Keratinocyte (primary cell): ENCODE measurements around the gene EVI5.
"Not testable (repeated sequence)": the region's sequence is repeated elsewhere in the genome, so short reads cannot be mapped to it uniquely, and the experiment has no call there.

ENCODE experiments used
- CTCF ChIP-seq, 3 experiments: IDR thresholded peaks in 1 of 3; conservative IDR thresholded peaks in 1 of 3; optimal IDR thresholded peaks in 1 of 3; 2 replicates in 2 of 3; 3 replicates in 1 of 3; pipeline versions ENCODE3 to v1.5.1; 2011; ENCODE audit warnings: low read length in 3 of 3, mild to moderate bottlenecking in 3 of 3, moderate library complexity in 2 of 3, control low read depth in 1 of 3, inconsistent platforms in 1 of 3; ENCODE audit not compliant: insufficient read depth in 2 of 3; ENCODE audit errors: extremely low read depth in 1 of 3
- EZH2 ChIP-seq: IDR thresholded peaks from one replicate; pipeline ENCODE4 v1.6.1; 2012; ENCODE audit warnings: inconsistent platforms, mild to moderate bottlenecking, low read length, moderate library complexity

- TF ChIP-seq EZH2; CTCF (optimal IDR thresholded peaks at IDR 0.05 in 1 of 3, IDR thresholded peaks at IDR 0.05 in 1 of 3, conservative IDR thresholded peaks at IDR 0.05 in 1 of 3; ENCODE audit: extremely low read depth in 1 of 3, insufficient read depth in 2 of 3, low read length in 3 of 3): not testable (repeated sequence)
These were observed 38.7 kb downstream of the EVI5 start for GRCh38 chr1:92746255-92746654.
